Measurements from ENCODE around the gene RBM38. TPM values are rescaled to one million over a fixed set of nuclear protein-coding genes. Genes with fewer than 3 reads are reported as not detected.

Gene RBM38
- total RNA-seq, 4 donors from 2014 or later: 3.7 to 9.1 (median 6.3) TPM

GRCh38 chr20:57372157-57372556 lies 19.0 kb upstream of the RBM38 start:
- no peak for TF ChIP-seq CTCF (IDR thresholded peaks at IDR 0.05; ENCODE audit: low read depth)

- no peak for TF ChIP-seq CTCF (IDR thresholded peaks at IDR 0.05; ENCODE audit: low read depth)
These were observed 18.4 kb upstream of the RBM38 start for GRCh38 chr20:57372581-57373350.

GRCh38 chr20:57374343-57374930 lies 16.8 kb upstream of the RBM38 start:
- TF ChIP-seq CTCF (IDR thresholded peaks at IDR 0.05; ENCODE audit: low read depth): no peak

- no peak for TF ChIP-seq CTCF (IDR thresholded peaks at IDR 0.05; ENCODE audit: low read depth)
These were observed 16.1 kb upstream of the RBM38 start for GRCh38 chr20:57374931-57375651.

- no peak for TF ChIP-seq CTCF (IDR thresholded peaks at IDR 0.05; ENCODE audit: low read depth)
These were observed 15.5 kb upstream of the RBM38 start for GRCh38 chr20:57375652-57376230.

- TF ChIP-seq CTCF (IDR thresholded peaks at IDR 0.05; ENCODE audit: low read depth): no peak
These were observed 13.8 kb upstream of the RBM38 start for GRCh38 chr20:57377350-57377749.

- no peak for TF ChIP-seq CTCF (IDR thresholded peaks at IDR 0.05; ENCODE audit: low read depth)
These were observed 13.1 kb upstream of the RBM38 start for GRCh38 chr20:57378107-57378506.
